VCaP (cell line): ENCODE data around the gene PLEKHG4B.
"Not testable (repeated sequence)": the region's sequence is repeated elsewhere in the genome, so short reads cannot be mapped to it uniquely, and the experiment has no call there.

Source experiments
- H3K27ac ChIP-seq: fragments of 450-650 bp; 2 replicates; pipeline ENCODE4 v1.5.1; 2017
- TF ChIP-seq, protein P1 (sequence below): fragments of 450-650 bp; conservative IDR thresholded peaks from 2 replicates; pipeline ENCODE4 v1.5.1; 2017; ENCODE audit warnings: mild to moderate bottlenecking, moderate library complexity

Gene PLEKHG4B

DNA sequence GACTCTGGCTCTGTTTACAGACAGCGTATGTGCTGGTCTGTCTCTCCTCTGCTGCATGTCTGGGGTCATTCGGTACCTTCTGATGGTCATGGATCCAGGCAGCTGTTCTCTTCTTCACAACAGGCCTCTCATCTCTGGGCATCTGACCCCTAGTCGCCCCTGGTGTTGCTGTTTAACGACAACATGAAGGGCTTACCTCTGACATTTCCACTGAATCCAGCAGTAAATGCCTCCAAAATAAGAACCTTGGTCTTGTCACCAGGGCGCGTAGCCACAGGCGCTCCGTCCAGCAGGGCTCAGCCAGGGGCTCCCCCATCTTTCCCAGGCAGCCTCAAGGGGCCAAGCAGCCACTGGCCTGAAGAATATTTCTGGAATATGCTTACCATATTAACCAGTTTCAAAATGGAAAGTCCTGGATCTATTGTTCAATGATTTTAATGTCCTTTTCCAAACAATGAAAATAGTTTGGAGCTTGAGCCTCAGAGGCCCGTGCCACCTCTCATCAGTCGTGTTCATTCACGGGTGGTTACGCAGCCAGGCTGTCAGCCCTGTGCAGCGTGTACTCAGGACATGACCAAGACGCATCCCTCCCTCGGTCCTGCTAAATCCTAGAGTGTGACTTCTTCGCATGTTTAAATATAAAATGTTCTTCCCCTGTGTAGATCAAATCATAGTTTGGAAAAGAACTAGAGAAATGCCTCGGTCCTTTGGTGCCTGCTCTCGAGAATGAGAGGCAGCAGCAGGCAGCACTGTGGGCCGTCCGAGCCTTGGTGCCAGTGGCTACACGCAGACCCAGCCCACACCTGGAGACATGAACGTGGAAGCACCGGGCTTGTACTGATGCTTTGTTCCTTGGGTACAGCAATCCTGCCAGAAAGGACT lies 69.2 kb downstream of the PLEKHG4B start:
- no peak overlapping the region for H3K27ac ChIP-seq
- TF ChIP-seq, protein P1, sequence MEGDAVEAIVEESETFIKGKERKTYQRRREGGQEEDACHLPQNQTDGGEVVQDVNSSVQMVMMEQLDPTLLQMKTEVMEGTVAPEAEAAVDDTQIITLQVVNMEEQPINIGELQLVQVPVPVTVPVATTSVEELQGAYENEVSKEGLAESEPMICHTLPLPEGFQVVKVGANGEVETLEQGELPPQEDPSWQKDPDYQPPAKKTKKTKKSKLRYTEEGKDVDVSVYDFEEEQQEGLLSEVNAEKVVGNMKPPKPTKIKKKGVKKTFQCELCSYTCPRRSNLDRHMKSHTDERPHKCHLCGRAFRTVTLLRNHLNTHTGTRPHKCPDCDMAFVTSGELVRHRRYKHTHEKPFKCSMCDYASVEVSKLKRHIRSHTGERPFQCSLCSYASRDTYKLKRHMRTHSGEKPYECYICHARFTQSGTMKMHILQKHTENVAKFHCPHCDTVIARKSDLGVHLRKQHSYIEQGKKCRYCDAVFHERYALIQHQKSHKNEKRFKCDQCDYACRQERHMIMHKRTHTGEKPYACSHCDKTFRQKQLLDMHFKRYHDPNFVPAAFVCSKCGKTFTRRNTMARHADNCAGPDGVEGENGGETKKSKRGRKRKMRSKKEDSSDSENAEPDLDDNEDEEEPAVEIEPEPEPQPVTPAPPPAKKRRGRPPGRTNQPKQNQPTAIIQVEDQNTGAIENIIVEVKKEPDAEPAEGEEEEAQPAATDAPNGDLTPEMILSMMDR = no peak

DNA sequence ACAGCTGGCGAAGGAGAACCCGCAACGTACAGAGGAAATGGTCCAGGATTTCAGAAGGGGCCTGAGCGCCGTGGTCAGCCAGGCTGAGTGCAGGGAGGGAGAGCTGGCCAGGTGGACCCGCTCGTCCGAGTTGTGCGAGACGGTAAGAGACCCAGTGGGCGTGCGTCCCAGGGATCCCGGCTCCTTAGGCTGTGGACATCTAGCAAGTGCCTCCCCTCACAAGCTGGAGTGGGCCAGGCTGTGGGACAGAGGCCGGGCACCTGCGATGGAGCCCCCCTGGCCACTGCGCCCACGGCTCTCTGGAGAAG lies 69.8 kb downstream of the PLEKHG4B start:
- TF ChIP-seq, protein P1 = no peak
- H3K27ac ChIP-seq = no peak overlapping the region

DNA sequence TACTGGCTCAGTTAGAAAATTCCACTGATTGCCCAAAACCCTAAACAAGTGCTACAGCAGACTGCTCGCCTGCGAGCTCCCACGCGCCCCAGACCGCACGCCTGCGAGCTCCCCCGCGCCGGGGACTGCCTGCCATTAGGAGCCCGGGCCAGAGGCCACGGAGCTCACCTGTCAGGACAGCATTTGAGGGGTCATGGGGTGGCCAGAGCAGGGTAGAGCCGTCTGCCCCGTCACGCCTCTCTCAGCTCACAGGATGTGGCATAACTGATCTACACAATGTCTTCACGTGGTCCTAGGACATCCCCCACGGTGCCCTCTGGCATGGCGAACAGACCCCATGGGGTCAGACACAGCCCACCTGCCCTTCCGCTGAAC lies 70.2 kb downstream of the PLEKHG4B start:
- TF ChIP-seq, protein P1 = no peak
- no peak overlapping the region for H3K27ac ChIP-seq

DNA sequence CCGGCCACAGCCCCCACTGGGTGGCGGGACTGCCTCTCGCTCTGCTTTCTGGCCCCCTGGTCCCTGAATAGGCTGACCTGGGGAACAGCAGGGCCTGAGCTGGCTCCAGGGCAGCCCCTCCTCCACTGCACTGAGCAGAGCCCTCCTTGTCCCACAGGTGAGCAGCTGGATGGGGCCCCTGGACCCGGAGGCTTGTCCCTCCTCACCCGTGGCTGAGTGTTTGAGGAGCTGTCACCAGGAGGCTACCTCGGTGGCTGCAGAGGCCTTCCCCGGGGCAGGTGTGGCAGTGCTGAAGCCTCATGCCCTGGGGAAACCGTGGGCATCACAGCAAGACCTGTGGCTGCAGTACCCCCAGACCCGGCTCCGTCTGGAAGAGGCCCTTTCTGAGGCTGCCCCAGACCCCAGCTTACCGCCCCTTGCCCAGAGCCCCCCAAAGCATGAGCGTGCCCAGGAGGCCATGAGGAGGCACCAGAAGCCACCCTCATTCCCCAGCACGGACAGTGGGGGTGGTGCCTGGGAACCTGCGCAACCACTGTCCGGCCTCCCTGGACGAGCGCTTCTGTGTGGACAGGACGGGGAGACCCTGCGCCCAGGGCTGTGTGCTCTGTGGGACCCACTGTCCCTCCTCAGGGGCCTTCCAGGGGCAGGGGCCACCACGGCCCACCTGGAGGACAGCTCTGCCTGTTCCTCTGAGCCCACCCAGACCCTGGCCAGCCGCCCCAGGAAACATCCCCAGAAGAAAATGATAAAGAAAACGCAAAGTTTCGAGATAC lies 70.8 kb downstream of the PLEKHG4B start:
- no peak overlapping the region for H3K27ac ChIP-seq
- TF ChIP-seq, protein P1 = no peak

DNA sequence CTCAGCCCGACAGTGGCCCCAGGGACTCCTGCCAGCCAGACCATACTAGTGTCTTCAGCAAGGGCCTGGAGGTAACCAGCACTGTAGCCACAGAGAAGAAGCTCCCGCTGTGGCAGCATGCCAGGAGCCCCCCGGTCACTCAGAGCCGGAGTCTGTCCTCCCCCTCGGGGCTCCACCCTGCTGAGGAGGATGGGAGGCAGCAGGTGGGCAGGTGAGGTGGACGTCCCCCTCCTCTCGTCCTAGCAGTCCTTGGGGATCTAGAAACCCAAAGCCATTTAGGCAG lies 71.3 kb downstream of the PLEKHG4B start:
- TF ChIP-seq, protein P1 = no peak
- no peak overlapping the region for H3K27ac ChIP-seq

DNA sequence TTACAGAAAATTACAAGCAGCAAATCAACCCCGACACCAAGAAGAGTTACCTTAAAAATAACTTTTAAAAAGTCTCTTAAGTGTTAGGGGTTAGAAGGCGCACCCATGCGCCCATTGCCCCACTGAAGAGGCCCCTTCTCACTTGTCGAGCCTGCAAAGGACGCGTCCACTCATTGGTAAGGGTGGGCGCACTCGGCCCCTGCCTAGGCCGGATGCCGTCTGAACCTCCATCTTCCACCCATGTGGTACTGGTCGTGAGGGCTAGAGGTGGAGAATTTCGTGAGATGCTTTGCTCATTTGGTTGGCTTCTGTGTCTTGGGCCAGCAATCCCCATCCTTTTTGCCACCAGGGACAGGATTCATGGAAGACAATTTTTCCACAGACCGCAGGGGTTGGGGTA lies 71.9 kb downstream of the PLEKHG4B start:
- H3K27ac ChIP-seq = no peak overlapping the region
- TF ChIP-seq, protein P1 = no peak

DNA sequence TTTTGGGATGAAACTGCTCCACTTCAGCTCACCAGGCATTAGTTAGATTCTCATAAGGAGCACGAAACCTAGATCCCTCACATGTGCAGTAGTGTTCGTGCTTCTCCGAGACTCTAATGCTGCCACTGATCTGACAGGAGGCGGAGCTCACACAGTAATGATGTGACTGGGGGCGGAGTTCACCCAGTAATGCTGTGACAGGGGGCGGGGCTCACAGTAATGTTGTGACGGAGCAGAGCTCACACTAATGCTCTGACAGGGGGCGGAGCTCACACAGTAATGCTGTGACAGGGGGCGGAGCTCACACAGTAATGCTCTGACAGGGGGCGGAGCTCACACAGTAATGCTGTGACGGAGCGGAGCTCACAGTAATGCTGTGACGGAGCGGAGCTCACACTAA lies 72.3 kb downstream of the PLEKHG4B start:
- TF ChIP-seq, protein P1 = no peak
- H3K27ac ChIP-seq = no peak overlapping the region

DNA sequence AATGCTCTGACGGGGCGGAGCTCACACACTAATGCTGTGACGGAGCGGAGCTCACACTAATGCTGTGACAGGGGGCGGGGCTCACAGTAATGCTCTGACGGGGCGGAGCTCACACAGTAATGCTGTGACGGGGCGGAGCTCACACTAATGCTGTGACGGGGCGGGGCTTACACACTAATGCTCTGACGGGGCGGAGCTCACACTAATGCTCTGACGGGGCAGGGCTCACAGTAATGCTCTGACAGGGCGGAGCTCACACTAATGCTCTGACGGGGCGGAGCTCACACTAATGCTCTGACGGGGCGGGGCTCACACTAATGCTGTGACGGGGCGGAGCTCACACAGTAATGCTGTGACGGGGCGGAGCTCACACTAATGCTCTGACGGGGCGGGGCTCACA lies 72.8 kb downstream of the PLEKHG4B start:
- H3K27ac ChIP-seq = not testable (repeated sequence)
